Chondrocyte (in vitro differentiated cells): ENCODE measurements around the gene CNGA2. TPM values are rescaled to one million over a fixed set of nuclear protein-coding genes. Genes with fewer than 3 reads are reported as not detected.

ENCODE experiments used
- DNase-seq: peaks from one replicate; pipeline ENCODE4 v3.0.0; 2021; ENCODE audit warnings: mixed read lengths, low spot score
- H3K27ac Mint-ChIP-seq: one replicate; pipeline ENCODE4 v1.8.0; 2021; ENCODE audit warnings: mild to moderate bottlenecking, moderate library complexity, mixed read lengths; ENCODE audit not compliant: unreplicated experiment
- H3K27me3 Mint-ChIP-seq: 2 replicates; pipeline ENCODE4 v1.8.0; 2021; ENCODE audit warnings: low read depth, mixed read lengths
- H3K36me3 Mint-ChIP-seq: 2 replicates; pipeline ENCODE4 v1.8.0; 2021; ENCODE audit warnings: low read depth, mixed read lengths
- H3K4me1 Mint-ChIP-seq: 2 replicates; pipeline ENCODE4 v1.8.0; 2021; ENCODE audit warnings: low read depth, mild to moderate bottlenecking, mixed read lengths
- H3K4me3 Mint-ChIP-seq: one replicate; pipeline ENCODE4 v1.8.0; 2021; ENCODE audit warnings: mild to moderate bottlenecking, moderate library complexity, mixed read lengths; ENCODE audit not compliant: unreplicated experiment
- H3K9me3 Mint-ChIP-seq: 2 replicates; pipeline ENCODE4 v1.8.0; 2021; ENCODE audit warnings: low read depth, mixed read lengths
- total RNA-seq: library from RNA; stranded (reverse); gene quantifications from 3 replicates; pipeline ENCODE4 v1.2.1, GENCODE V29; 2021
- TF ChIP-seq, protein P1 (sequence below): fragments of 200-600 bp; sonication (generic); IDR thresholded peaks from 2 replicates; pipeline ENCODE4 v1.5.0; 2021; ENCODE audit warnings: antibody characterized with exemption, mild to moderate bottlenecking, moderate library complexity

Gene CNGA2
- total RNA-seq, 1 donor from 2014 or later, result not detected

DNA sequence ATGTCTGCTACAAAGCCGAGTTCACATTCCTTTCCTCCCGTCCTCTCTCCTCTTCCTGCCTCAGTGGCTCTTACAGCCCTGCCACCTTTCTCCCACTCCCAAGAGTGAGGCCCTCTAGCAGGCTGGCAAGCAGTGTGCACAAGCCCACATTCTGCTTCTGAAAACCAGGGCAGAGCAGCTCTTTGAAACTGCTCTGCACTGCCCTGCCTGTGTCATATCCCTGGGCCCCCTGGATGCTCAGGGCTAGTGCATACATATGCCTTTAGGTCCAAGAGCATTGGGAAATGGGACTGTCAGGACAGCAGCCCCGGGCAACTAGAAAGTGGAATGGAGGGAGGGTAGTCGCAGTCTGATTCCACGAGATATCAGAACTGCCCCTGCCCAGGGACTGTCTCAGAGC lies 42.4 kb downstream of the CNGA2 start:
- Mint-ChIP-seq H3K36me3 (no peaks in the 10 kb centered on the region), H3K27me3 (no peaks in the 10 kb centered on the region), H3K27ac (no peak overlapping the region), H3K4me1 (no peaks in the 10 kb centered on the region), H3K9me3 (peaks cover 35% of the 10 kb centered on the region), H3K4me3 (no peak overlapping the region)
- TF ChIP-seq, protein P1, sequence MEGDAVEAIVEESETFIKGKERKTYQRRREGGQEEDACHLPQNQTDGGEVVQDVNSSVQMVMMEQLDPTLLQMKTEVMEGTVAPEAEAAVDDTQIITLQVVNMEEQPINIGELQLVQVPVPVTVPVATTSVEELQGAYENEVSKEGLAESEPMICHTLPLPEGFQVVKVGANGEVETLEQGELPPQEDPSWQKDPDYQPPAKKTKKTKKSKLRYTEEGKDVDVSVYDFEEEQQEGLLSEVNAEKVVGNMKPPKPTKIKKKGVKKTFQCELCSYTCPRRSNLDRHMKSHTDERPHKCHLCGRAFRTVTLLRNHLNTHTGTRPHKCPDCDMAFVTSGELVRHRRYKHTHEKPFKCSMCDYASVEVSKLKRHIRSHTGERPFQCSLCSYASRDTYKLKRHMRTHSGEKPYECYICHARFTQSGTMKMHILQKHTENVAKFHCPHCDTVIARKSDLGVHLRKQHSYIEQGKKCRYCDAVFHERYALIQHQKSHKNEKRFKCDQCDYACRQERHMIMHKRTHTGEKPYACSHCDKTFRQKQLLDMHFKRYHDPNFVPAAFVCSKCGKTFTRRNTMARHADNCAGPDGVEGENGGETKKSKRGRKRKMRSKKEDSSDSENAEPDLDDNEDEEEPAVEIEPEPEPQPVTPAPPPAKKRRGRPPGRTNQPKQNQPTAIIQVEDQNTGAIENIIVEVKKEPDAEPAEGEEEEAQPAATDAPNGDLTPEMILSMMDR, result no peak
- no peak for DNase-seq

DNA sequence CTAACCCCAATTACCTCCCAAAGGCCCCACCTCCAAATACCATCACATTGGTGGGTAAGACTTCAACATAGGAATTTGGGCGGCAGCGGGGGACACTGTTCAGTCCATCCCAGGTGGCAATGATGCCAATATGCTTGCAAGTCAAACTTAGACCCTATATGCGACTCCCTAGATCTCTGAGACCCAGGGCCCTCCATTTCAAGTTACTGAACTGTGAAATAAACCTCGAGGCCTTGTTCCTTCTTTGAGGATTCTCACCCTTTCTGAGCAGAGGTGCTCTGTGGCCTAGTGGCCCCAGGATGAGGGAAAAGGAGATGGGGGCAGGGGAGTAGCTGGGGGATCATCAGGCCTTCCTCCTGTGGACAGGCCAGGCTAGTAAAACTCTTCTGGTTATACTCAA lies 44.7 kb downstream of the CNGA2 start:
- H3K36me3 Mint-ChIP-seq, result no peaks in the 10 kb centered on the region
- no peak overlapping the region for H3K4me3 Mint-ChIP-seq
- no peaks in the 10 kb centered on the region for H3K27me3 Mint-ChIP-seq
- H3K4me1 Mint-ChIP-seq, result no peaks in the 10 kb centered on the region
- TF ChIP-seq, protein P1, result no peak
- peaks cover 45% of the 10 kb centered on the region for H3K9me3 Mint-ChIP-seq
- DNase-seq, result no peak
- H3K27ac Mint-ChIP-seq, result no peak overlapping the region

DNA sequence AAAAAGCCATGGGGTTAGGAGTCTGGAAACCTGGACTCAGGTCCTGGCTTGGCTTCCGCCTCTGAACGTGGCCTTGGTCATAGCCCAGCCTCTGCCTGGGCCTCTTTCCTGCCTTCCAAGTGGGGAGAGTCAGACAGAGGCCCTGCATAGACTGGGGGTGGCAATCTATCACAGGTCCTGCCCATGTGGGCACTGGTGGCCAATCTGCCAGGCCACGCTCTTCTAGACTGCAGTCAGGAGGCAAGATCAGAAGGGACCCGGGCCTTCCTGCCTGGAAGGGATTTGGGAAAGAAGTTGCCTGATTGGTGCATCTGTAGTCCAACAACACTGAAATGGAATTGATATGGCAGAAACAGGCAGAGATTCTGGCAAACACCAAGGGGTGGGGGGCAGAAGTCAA lies 46.1 kb downstream of the CNGA2 start:
- H3K27me3 Mint-ChIP-seq, result no peaks in the 10 kb centered on the region
- H3K4me1 Mint-ChIP-seq, result no peaks in the 10 kb centered on the region
- no peak for DNase-seq
- no peak overlapping the region for H3K27ac Mint-ChIP-seq
- peaks cover 34% of the 10 kb centered on the region for H3K9me3 Mint-ChIP-seq
- H3K4me3 Mint-ChIP-seq, result no peak overlapping the region
- TF ChIP-seq, protein P1, result no peak
- no peaks in the 10 kb centered on the region for H3K36me3 Mint-ChIP-seq

DNA sequence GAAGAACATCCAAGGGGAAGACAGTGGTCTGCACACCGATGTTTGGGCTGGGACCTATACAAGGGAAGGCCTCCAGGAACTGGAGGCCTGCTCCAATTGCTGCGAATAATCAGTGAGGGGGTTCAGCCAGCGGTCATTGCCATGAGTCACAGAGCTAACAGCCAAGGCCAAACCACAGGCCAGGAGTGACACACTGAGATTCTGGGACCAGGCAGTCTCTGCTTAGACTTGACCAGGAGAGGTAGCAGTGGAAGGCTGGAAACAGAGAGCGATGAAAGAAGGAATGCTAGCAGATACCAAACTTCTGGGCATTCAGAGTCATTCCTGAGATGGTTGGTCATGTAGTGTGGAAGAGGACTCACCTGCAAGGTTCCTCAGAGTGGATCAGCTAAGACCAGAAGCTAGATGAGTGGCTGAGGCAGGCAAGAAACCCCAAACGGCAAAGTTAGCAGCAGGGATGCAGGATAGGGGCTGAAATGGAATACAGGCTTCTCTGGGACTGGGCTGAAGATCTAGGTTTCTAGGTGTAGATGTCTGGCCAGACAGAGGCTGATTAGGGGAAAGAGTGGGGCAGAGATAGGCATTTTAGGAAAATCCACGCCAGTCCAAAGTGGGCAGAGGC lies 54.7 kb downstream of the CNGA2 start:
- H3K4me1 Mint-ChIP-seq, result no peaks in the 10 kb centered on the region

DNA sequence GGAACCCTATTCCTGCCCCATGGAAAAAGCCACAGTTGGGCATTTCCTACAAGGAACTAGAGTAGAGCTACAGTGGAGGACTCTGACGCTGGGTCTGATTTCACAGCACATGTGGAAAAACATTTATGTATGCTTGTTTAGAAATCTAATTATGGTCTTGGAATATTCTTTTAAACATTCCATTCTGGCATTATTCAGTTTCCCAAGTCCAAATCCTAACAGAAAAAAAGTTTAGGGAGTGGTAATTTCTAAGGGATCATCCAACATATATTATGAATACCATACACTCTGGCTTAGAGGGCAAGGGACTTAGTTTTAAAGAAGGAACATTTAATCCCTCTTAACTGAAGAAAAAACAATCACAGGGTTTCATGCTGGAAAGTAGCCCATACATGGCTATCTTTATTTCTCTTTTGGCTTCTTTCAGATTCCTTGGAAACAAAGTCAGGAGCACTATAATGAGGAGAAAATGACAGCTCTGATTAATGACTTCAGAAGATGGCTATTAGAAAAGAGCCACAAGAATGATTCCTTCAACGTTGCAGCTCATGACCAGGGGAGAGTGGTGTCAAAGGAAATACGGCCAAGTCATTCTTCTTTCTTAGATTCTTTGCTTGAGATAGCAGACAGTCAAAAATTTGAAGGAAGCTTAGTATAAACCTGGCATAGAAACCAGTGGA lies 56.1 kb downstream of the CNGA2 start:
- no peak overlapping the region for H3K4me3 Mint-ChIP-seq
- no peak overlapping the region for H3K27ac Mint-ChIP-seq
- TF ChIP-seq, protein P1, result no peak
- H3K36me3 Mint-ChIP-seq, result no peaks in the 10 kb centered on the region
- no peaks in the 10 kb centered on the region for H3K4me1 Mint-ChIP-seq
- no peaks in the 10 kb centered on the region for H3K27me3 Mint-ChIP-seq
- peaks cover 29% of the 10 kb centered on the region for H3K9me3 Mint-ChIP-seq
- no peak for DNase-seq

More for the DNA sequence above, 54.7 kb downstream of the CNGA2 start:
- TF ChIP-seq, protein P1, result no peak
- Mint-ChIP-seq H3K27ac (no peak overlapping the region), H3K36me3 (no peaks in the 10 kb centered on the region), H3K27me3 (no peaks in the 10 kb centered on the region), H3K4me3 (no peak overlapping the region), H3K9me3 (peaks cover 18% of the 10 kb centered on the region)
- no peak for DNase-seq
